Fibroblast of mammary gland (primary cell): ENCODE results near the gene EEPD1.

ENCODE experiments used
- DNase-seq: peaks from one replicate; pipeline ENCODE4 v3.0.0-alpha.2; 2010; ENCODE audit warnings: low read depth
- H3K4me3 ChIP-seq: 2 replicates; pipeline ENCODE4 v1.5.1; 2011; ENCODE audit warnings: low read depth, mild to moderate bottlenecking, low read length, moderate library complexity; ENCODE audit not compliant: control insufficient read depth
- TF ChIP-seq, protein P1 (sequence below): conservative IDR thresholded peaks from 2 replicates; pipeline ENCODE4 v1.5.1; 2011; ENCODE audit warnings: low read depth, low read length, inconsistent platforms; ENCODE audit not compliant: control insufficient read depth, insufficient read depth

The EEPD1 gene

DNA sequence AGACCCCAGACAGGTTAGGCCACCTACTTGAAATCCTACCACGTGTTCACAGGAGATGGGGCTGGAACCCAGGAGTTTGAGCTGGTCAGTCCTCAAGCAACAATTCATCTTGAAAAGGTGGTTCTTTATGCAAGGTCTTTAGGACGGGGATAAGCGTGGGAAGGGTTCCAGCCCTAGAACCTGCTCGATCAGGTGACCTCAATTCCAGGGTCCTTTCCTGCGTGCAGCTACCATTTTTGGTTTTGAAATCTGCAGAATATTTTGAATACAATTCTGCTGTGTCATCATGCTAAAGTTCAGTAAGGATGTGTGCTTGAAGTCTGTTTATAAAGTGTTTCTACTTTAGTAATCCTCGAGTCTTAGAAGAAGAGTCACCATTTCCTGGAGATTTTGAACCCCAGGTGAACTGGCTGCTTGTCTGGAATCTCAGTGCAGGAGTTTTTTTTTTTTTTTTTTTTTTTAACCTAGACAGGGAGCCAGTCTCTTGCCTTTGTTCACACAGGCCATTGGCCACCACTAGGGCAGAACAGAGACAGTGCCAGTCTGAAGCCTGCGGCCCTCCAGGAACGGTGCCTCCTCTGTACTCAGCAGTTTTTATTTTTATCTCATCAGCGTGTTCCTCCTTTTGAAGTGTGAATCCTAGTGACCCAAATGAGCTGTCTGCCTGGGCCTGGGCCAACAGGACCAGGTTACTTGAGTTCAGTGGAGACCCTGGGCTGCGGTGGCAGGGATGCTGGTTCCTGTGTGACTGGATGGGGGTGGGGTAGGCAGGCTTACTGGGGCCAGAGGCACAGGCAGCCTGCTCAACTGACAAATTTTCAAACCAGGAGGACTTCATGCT is 54.6 kb downstream of the EEPD1 start:
- H3K4me3 ChIP-seq: no peak overlapping the region
- TF ChIP-seq, protein P1, sequence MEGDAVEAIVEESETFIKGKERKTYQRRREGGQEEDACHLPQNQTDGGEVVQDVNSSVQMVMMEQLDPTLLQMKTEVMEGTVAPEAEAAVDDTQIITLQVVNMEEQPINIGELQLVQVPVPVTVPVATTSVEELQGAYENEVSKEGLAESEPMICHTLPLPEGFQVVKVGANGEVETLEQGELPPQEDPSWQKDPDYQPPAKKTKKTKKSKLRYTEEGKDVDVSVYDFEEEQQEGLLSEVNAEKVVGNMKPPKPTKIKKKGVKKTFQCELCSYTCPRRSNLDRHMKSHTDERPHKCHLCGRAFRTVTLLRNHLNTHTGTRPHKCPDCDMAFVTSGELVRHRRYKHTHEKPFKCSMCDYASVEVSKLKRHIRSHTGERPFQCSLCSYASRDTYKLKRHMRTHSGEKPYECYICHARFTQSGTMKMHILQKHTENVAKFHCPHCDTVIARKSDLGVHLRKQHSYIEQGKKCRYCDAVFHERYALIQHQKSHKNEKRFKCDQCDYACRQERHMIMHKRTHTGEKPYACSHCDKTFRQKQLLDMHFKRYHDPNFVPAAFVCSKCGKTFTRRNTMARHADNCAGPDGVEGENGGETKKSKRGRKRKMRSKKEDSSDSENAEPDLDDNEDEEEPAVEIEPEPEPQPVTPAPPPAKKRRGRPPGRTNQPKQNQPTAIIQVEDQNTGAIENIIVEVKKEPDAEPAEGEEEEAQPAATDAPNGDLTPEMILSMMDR: peak; percentile 3
- peak; percentile 39 for DNase-seq

DNA sequence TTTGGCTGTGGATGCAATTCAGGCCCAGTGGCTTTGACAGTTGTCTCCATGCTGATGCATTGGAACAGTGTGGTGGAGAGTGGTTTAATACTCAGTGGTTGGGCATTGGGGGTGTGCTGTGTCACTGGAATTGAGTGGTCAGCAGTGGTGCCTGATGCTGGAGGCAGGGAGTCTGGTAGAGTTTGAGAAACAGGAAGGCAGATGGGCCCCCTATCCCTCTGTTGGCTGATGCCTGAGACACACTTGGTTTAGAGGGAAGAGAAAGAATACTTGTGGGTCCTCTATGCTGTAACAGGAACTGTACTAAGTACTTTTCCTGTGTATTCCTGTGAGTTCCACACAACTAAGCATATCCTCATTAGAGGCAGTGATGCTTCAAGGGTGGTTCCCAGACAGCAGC is 55.4 kb downstream of the EEPD1 start:
- TF ChIP-seq, protein P1: no peak
- DNase-seq: no peak
- H3K4me3 ChIP-seq: no peak overlapping the region

DNA sequence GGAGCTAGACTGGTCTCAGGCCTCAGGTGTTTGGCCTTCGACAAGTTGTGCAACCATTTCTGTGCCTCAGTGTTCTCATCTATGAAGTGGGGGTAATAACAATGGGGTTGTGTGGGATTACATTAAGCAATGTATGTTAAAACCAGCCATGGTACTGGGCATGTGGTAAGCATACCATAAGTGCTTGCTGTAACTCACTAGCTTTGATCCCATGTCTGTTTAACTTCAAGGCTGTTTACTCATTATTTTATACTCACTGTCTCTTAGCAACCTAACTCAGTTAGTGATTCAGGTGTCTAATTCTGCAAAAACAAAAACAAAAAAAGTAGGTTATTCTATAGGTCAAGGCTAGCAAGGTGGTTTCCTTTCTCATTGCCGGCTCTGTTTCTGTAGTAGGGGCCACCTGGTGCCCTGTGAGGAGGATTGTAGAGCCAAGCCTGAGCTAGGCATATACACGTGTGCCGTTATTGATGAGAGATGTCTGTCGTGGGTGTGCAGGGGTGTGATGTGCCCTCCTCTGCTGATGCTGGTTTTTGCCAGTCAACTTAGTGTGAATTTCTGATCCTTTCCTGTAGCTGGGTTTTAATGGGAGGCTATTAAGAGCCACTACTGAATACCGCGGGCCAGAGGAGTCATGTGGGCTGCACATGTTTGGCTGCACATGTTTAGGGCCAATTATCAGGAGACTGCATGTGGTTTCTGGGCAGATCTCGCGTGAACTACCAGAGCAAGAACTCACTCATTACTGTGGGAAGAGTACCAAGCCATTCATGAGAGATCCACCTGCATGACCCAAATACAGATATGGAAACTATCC is 56.2 kb downstream of the EEPD1 start:
- TF ChIP-seq, protein P1: no peak
- DNase-seq: peak; percentile 26

GRCh38 chr7:36209814-36210183 is 56.7 kb downstream of the EEPD1 start:
- DNase-seq: no peak
- H3K4me3 ChIP-seq: no peak overlapping the region
- TF ChIP-seq, protein P1: no peak

More for the DNA sequence above, 56.2 kb downstream of the EEPD1 start:
- H3K4me3 ChIP-seq: no peak overlapping the region

GRCh38 chr7:36210291-36210922 is 57.4 kb downstream of the EEPD1 start:
- TF ChIP-seq, protein P1: no peak

GRCh38 chr7:36214608-36215456 is 61.8 kb downstream of the EEPD1 start:
- no peak overlapping the region for H3K4me3 ChIP-seq
- no peak for DNase-seq
- TF ChIP-seq, protein P1: no peak

More at GRCh38 chr7:36210291-36210922, 57.4 kb downstream of the EEPD1 start:
- DNase-seq: no peak
- no peak overlapping the region for H3K4me3 ChIP-seq
